ENCODE measurements around the gene FHOD1. TPM values are rescaled to one million over a fixed set of nuclear protein-coding genes. Genes with fewer than 3 reads are reported as not detected.

Gene FHOD1
- polyA plus RNA-seq, 1 experiment: 21.2 TPM

DNA sequence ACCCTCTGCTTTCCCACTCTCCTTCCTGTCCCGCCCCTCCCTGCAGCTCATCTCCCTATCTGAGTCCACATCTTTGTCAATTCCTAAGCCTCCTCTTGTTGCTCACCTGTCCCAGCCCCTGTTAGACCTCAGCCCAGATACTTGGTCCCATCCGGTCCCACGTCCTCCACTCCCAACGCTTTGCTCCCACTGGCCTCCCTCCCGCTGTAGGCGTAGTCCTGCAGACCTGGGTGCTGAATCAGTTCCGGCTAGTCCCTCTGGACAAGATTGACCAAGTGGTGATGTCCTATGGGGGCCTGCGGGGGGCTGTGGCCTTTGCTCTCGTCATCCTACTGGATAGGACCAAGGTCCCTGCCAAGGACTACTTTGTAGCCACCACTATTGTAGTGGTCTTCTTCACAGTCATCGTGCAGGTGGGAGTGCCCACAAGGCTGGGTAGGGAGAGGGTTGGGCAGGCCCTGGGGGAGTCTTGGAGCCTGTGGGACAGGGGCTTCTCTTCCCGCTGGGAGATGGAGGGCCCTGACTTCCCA, 9.5 kb upstream of the FHOD1 start:
- no peaks in the 10 kb centered on the region; the same call in 1 of the 2 replicates for H3K9me3 ChIP-seq (ENCODE audit: control insufficient read depth, insufficient read depth, low read length)
- POLR2A ChIA-PET: no interaction called here
- CTCF ChIA-PET: no interaction called here
- H3K27me3 ChIP-seq (ENCODE audit: control insufficient read depth, insufficient read depth, low read length): no peaks in the 10 kb centered on the region
- no peak overlapping the region for H3K27ac ChIP-seq (ENCODE audit: low read depth, low read length)
- DNase-seq (ENCODE audit: low read depth, low spot score): no peak
- TF ChIP-seq, protein P1, sequence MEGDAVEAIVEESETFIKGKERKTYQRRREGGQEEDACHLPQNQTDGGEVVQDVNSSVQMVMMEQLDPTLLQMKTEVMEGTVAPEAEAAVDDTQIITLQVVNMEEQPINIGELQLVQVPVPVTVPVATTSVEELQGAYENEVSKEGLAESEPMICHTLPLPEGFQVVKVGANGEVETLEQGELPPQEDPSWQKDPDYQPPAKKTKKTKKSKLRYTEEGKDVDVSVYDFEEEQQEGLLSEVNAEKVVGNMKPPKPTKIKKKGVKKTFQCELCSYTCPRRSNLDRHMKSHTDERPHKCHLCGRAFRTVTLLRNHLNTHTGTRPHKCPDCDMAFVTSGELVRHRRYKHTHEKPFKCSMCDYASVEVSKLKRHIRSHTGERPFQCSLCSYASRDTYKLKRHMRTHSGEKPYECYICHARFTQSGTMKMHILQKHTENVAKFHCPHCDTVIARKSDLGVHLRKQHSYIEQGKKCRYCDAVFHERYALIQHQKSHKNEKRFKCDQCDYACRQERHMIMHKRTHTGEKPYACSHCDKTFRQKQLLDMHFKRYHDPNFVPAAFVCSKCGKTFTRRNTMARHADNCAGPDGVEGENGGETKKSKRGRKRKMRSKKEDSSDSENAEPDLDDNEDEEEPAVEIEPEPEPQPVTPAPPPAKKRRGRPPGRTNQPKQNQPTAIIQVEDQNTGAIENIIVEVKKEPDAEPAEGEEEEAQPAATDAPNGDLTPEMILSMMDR (IDR thresholded peaks at IDR 0.05; ENCODE audit: low read depth, low read length): no peak
- no peak overlapping the region for H3K4me3 ChIP-seq (ENCODE audit: low read depth, low read length)

DNA sequence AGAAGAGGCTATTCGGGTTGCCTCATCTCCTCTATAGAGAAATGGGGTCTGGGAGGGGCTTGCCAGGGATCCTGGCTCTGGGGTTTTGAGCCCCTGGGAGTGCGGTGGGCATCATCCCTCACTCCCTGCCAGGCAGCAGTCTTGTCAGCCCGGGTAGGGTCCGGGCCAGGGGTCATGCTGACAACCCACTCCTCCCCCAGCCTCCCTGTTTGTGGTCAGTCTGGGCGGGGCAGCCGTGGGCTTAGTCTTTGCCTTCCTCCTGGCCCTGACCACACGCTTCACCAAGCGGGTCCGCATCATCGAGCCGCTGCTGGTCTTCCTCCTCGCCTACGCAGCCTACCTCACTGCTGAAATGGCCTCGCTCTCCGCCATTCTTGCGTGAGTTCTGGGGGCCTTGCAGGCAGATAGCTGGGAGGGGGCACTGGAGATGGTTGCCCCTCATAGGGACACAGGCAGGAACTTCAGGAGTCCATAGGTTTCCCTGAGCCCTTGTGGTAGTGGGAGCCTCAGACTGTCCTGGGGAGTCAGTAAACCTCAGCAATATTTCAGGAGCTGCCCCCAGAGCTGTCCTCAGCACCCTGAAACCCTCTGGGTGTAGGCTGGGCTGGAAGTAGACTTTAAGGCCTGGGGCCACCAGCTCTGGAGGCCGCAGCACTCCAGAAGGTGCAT, 8.4 kb upstream of the FHOD1 start:
- Histone ChIP-seq H3K9me3 (ENCODE audit: control insufficient read depth, insufficient read depth, low read length) (no peaks in the 10 kb centered on the region; the same call in 1 of the 2 replicates), H3K27ac (ENCODE audit: low read depth, low read length) (no peak overlapping the region), H3K27me3 (ENCODE audit: control insufficient read depth, insufficient read depth, low read length) (no peaks in the 10 kb centered on the region), H3K4me3 (ENCODE audit: low read depth, low read length) (no peak overlapping the region)
- POLR2A ChIA-PET: no interaction called here
- CTCF ChIA-PET: interaction anchor here (1.1 kb wide), 1 partner anchor 210 kb away, joined by 3 read pairs; no protein-coding TSS in a partner anchor
- TF ChIP-seq, protein P1 (IDR thresholded peaks at IDR 0.05; ENCODE audit: low read depth, low read length): no peak
- DNase-seq (ENCODE audit: low read depth, low spot score): no peak

DNA sequence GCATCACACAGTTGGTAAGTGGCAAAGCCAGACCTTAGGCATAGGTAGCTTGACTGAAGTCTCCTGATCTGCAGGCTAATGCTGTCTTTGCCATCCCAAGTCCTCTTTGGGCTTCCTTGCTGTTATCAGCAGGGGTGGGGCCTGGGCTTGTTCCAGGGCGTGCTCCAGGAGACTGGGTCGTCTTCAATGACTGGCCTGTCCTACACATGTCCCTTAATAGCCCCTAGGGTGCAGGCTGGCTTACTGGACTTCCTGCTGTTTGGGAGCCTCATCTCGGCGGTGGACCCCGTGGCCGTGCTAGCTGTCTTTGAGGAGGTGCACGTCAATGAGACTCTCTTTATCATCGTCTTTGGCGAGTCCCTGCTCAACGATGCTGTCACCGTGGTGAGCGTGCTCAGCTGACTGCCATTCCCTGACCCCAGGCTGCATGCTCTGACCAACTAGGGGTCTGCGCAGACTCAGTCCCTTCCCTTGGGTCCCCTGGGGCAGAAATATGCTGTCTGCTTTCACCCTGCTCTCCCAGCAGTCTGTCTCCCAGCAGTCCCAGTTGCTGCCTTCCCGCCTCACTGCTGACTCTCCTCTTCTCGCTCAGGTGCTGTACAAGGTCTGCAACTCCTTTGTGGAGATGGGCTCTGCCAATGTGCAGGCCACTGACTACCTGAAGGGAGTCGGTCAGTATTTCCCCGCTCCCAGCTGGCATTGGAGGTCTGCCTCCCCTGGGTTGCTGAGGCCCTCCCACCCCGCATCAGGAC, 7.7 kb upstream of the FHOD1 start:
- CTCF ChIA-PET: interaction anchor here (0.6 kb wide), 1 partner anchor 12 kb away, joined by 6 read pairs; no protein-coding TSS in a partner anchor
- TF ChIP-seq, protein P1 (IDR thresholded peaks at IDR 0.05; ENCODE audit: low read depth, low read length): no peak

DNA sequence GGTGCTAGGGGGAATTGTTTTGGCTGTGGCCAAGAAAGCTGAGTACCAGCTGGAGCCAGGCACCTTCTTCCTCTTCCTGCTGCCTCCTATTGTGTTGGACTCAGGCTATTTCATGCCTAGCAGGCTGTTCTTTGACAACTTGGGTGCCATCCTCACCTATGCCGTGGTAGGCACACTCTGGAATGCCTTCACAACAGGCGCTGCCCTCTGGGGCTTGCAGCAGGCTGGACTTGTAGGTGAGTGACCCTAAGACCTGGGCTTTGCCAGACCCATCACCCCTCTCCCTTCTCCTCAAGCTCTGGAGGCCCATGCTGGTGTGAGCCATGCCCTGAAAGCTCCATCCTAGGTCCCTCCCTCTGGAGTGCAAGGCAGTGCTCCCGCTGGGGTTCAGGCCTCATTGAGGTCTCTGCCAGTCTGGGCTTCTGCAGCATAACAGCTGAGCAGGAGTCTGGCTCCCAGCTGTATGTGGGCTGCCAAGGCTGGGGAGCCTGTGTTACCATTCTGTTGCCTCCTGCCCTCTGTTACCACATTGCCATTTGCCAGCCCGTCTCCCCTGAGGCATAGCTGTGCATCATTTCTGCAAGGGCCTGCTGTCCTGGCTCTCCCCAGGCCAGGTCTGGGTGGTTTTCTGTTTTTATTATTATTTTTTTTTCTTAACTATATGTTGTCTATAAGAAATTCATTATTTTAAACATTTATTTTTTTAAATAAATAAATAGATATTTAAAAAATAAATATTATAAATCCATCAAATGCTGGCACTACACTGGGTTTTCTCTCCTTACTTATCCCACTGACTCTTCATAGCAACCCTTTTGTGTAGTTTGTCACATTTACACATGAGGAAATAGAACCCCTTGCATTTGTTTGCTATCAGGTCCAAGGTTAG, 5.6 kb upstream of the FHOD1 start:
- H3K27ac ChIP-seq (ENCODE audit: low read depth, low read length): no peak overlapping the region
- POLR2A ChIA-PET: no interaction called here
- no peak for DNase-seq (ENCODE audit: low read depth, low spot score)
- TF ChIP-seq, protein P1 (IDR thresholded peaks at IDR 0.05; ENCODE audit: low read depth, low read length): no peak
- no peak overlapping the region for H3K4me3 ChIP-seq (ENCODE audit: low read depth, low read length)
- H3K9me3 ChIP-seq (ENCODE audit: control insufficient read depth, insufficient read depth, low read length): no peaks in the 10 kb centered on the region; the same call in 1 of the 2 replicates
- CTCF ChIA-PET: interaction anchor here (0.6 kb wide), 1 partner anchor 147 kb away, joined by 3 read pairs; no protein-coding TSS in a partner anchor
- no peaks in the 10 kb centered on the region for H3K27me3 ChIP-seq (ENCODE audit: control insufficient read depth, insufficient read depth, low read length)

More for the DNA sequence above, 7.7 kb upstream of the FHOD1 start:
- H3K27me3 ChIP-seq (ENCODE audit: control insufficient read depth, insufficient read depth, low read length): no peaks in the 10 kb centered on the region
- H3K27ac ChIP-seq (ENCODE audit: low read depth, low read length): no peak overlapping the region
- H3K9me3 ChIP-seq (ENCODE audit: control insufficient read depth, insufficient read depth, low read length): no peaks in the 10 kb centered on the region; the same call in 1 of the 2 replicates
- no peak for DNase-seq (ENCODE audit: low read depth, low spot score)
- POLR2A ChIA-PET: no interaction called here
- H3K4me3 ChIP-seq (ENCODE audit: low read depth, low read length): no peak overlapping the region
